ENCODE results near the gene CBX8. TPM values are rescaled to one million over a fixed set of nuclear protein-coding genes. Genes with fewer than 3 reads are reported as not detected.

The CBX8 gene
- total and polyA plus RNA-seq, 2 of the 13 experiments (the other 11 are each of a cell fraction or from before 2014, with no cell fraction given): 0.34 to 12.6 TPM

DNA sequence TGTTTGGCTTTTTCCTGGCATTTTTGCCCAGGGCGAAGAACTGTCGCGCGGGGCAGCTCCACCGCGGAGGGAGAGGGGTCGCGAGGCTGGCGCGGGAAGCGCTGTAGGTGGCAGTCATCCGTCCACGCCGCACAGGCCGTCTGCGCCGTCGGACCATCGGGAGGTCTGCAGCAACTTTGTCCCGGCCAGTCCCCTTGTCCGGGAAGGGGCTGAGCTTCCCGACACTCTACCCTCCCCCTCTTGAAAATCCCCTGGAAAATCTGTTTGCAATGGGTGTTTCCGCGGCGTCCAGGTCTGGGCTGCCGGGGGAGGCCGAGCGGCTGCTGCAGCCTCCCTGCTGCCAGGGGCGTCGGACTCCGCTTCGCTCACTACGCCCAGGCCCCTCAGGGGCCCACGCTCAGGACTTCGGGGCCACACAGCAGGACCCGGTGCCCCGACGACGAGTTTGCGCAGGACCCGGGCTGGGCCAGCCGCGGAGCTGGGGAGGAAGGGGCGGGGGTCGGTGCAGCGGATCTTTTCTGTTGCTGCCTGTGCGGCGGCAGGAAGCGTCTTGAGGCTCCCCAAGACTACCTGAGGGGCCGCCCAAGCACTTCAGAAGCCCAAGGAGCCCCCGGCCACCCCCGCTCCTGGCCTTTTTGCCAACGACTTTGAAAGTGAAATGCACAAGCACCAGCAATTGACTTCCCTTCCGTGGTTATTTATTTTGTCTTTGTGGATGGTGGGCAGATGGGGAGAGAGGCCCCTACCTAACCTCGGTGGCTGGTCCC is 44.7 kb upstream of the CBX8 start (continued):
- TF ChIP-seq, protein P1, sequence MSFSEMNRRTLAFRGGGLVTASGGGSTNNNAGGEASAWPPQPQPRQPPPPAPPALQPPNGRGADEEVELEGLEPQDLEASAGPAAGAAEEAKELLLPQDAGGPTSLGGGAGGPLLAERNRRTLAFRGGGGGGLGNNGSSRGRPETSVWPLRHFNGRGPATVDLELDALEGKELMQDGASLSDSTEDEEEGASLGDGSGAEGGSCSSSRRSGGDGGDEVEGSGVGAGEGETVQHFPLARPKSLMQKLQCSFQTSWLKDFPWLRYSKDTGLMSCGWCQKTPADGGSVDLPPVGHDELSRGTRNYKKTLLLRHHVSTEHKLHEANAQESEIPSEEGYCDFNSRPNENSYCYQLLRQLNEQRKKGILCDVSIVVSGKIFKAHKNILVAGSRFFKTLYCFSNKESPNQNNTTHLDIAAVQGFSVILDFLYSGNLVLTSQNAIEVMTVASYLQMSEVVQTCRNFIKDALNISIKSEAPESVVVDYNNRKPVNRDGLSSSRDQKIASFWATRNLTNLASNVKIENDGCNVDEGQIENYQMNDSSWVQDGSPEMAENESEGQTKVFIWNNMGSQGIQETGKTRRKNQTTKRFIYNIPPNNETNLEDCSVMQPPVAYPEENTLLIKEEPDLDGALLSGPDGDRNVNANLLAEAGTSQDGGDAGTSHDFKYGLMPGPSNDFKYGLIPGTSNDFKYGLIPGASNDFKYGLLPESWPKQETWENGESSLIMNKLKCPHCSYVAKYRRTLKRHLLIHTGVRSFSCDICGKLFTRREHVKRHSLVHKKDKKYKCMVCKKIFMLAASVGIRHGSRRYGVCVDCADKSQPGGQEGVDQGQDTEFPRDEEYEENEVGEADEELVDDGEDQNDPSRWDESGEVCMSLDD (CRISPR knock-in tag; IDR thresholded peaks at IDR 0.05; ENCODE audit: borderline replicate concordance): no peak
- no peak for TF ChIP-seq MAZ (IDR thresholded peaks at IDR 0.05; ENCODE audit: borderline replicate concordance, low read depth, low read length)
- TF ChIP-seq MAZ (CRISPR knock-in tag; IDR thresholded peaks at IDR 0.05; ENCODE audit: low read depth): no peak
- no peak for TF ChIP-seq TARDBP (CRISPR knock-in tag; IDR thresholded peaks at IDR 0.05)
- TF ChIP-seq ZNF205 (CRISPR knock-in tag; IDR thresholded peaks at IDR 0.05): no peak
- TF ChIP-seq ZNF841 (CRISPR knock-in tag; IDR thresholded peaks at IDR 0.05; ENCODE audit: borderline replicate concordance): no peak
- TF ChIP-seq ZNF790 (CRISPR knock-in tag; IDR thresholded peaks at IDR 0.05; ENCODE audit: borderline replicate concordance): no peak
- TF ChIP-seq IRX3 (CRISPR knock-in tag; IDR thresholded peaks at IDR 0.05; ENCODE audit: borderline replicate concordance, low read depth): no peak
- TF ChIP-seq, protein P2, sequence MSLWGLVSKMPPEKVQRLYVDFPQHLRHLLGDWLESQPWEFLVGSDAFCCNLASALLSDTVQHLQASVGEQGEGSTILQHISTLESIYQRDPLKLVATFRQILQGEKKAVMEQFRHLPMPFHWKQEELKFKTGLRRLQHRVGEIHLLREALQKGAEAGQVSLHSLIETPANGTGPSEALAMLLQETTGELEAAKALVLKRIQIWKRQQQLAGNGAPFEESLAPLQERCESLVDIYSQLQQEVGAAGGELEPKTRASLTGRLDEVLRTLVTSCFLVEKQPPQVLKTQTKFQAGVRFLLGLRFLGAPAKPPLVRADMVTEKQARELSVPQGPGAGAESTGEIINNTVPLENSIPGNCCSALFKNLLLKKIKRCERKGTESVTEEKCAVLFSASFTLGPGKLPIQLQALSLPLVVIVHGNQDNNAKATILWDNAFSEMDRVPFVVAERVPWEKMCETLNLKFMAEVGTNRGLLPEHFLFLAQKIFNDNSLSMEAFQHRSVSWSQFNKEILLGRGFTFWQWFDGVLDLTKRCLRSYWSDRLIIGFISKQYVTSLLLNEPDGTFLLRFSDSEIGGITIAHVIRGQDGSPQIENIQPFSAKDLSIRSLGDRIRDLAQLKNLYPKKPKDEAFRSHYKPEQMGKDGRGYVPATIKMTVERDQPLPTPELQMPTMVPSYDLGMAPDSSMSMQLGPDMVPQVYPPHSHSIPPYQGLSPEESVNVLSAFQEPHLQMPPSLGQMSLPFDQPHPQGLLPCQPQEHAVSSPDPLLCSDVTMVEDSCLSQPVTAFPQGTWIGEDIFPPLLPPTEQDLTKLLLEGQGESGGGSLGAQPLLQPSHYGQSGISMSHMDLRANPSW (CRISPR knock-in tag; IDR thresholded peaks at IDR 0.05; ENCODE audit: borderline replicate concordance): no peak
- TF ChIP-seq FOXJ3 (CRISPR knock-in tag; IDR thresholded peaks at IDR 0.05; ENCODE audit: borderline replicate concordance): no peak
- TF ChIP-seq, protein P3, sequence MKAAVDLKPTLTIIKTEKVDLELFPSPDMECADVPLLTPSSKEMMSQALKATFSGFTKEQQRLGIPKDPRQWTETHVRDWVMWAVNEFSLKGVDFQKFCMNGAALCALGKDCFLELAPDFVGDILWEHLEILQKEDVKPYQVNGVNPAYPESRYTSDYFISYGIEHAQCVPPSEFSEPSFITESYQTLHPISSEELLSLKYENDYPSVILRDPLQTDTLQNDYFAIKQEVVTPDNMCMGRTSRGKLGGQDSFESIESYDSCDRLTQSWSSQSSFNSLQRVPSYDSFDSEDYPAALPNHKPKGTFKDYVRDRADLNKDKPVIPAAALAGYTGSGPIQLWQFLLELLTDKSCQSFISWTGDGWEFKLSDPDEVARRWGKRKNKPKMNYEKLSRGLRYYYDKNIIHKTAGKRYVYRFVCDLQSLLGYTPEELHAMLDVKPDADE (CRISPR knock-in tag; IDR thresholded peaks at IDR 0.05): no peak
- TF ChIP-seq, protein P4, sequence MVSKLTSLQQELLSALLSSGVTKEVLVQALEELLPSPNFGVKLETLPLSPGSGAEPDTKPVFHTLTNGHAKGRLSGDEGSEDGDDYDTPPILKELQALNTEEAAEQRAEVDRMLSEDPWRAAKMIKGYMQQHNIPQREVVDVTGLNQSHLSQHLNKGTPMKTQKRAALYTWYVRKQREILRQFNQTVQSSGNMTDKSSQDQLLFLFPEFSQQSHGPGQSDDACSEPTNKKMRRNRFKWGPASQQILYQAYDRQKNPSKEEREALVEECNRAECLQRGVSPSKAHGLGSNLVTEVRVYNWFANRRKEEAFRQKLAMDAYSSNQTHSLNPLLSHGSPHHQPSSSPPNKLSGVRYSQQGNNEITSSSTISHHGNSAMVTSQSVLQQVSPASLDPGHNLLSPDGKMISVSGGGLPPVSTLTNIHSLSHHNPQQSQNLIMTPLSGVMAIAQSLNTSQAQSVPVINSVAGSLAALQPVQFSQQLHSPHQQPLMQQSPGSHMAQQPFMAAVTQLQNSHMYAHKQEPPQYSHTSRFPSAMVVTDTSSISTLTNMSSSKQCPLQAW (CRISPR knock-in tag; IDR thresholded peaks at IDR 0.05): peak; percentile 35
- TF ChIP-seq, protein P5, sequence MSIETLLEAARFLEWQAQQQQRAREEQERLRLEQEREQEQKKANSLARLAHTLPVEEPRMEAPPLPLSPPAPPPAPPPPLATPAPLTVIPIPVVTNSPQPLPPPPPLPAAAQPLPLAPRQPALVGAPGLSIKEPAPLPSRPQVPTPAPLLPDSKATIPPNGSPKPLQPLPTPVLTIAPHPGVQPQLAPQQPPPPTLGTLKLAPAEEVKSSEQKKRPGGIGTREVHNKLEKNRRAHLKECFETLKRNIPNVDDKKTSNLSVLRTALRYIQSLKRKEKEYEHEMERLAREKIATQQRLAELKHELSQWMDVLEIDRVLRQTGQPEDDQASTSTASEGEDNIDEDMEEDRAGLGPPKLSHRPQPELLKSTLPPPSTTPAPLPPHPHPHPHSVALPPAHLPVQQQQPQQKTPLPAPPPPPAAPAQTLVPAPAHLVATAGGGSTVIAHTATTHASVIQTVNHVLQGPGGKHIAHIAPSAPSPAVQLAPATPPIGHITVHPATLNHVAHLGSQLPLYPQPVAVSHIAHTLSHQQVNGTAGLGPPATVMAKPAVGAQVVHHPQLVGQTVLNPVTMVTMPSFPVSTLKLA (IDR thresholded peaks at IDR 0.05): no peak
- TF ChIP-seq ZSCAN29 (CRISPR knock-in tag; conservative IDR thresholded peaks at IDR 0.05): no peak
- TF ChIP-seq ERF (CRISPR knock-in tag; IDR thresholded peaks at IDR 0.05): no peak
- TF ChIP-seq RBM22 (optimal IDR thresholded peaks at IDR 0.05; ENCODE audit: low read length): no peak
- TF ChIP-seq CEBPB (IDR thresholded peaks at IDR 0.05; ENCODE audit: borderline replicate concordance, low read depth, low read length): no peak
- no peak for TF ChIP-seq ZNF766 (CRISPR knock-in tag; IDR thresholded peaks at IDR 0.05; ENCODE audit: borderline replicate concordance)
- peak; percentile 23; the same call in 1 of the 2 replicates for TF ChIP-seq GABPB1 (CRISPR knock-in tag; IDR thresholded peaks at IDR 0.05)
- TF ChIP-seq ISX (CRISPR knock-in tag; conservative IDR thresholded peaks at IDR 0.05): no peak

All from HepG2 (cell line).